NCI-H146 treated with DMSO at 0.1 percent for 48 hours (cell line): ENCODE measurements around the gene FNDC10.
A peak's percentile ranks its signal among the peaks of the same experiment; 100 is the strongest.

Source experiments
- DNase-seq: peaks from one replicate; lab custom pipeline; 2025; ENCODE audit not compliant: unreplicated experiment; lab: John Stamatoyannopoulos, UW

The FNDC10 gene

GRCh38 chr1:1616045-1616790 is 16.3 kb upstream of the FNDC10 start:
- DNase-seq, result no peak

GRCh38 chr1:1615256-1616044 is 15.5 kb upstream of the FNDC10 start, which contains the start of gene MIB2:
TSS of gene MIB2 (plus strand) at chr1:1615500. CDS start at chr1:1623453, 7,953 bp downstream.
- peak; percentile 77 for DNase-seq

GRCh38 chr1:1614954-1615255 is 15.0 kb upstream of the FNDC10 start:
- no peak for DNase-seq

- DNase-seq, result no peak
Measured at GRCh38 chr1:1614204-1614953, 14.4 kb upstream of the FNDC10 start.

- no peak for DNase-seq
Measured at GRCh38 chr1:1613509-1614082, 13.7 kb upstream of the FNDC10 start.

GRCh38 chr1:1612104-1612400 is 12.1 kb upstream of the FNDC10 start:
- DNase-seq, result no peak

GRCh38 chr1:1610796-1611195 is 10.9 kb upstream of the FNDC10 start:
- no peak for DNase-seq

- DNase-seq, result no peak
Measured at GRCh38 chr1:1609822-1610485, 10.0 kb upstream of the FNDC10 start.

- no peak for DNase-seq
Measured at GRCh38 chr1:1606232-1606631, 6.3 kb upstream of the FNDC10 start.

- no peak for DNase-seq
Measured at GRCh38 chr1:1605724-1606123, 5.8 kb upstream of the FNDC10 start.

- no peak for DNase-seq
Measured at GRCh38 chr1:1605034-1605591, 5.2 kb upstream of the FNDC10 start.

GRCh38 chr1:1604374-1605033 is 4.6 kb upstream of the FNDC10 start:
- no peak for DNase-seq

- no peak for DNase-seq
Measured at GRCh38 chr1:1603671-1604373, 3.9 kb upstream of the FNDC10 start.

GRCh38 chr1:1602968-1603506 is 3.1 kb upstream of the FNDC10 start:
- DNase-seq, result no peak

GRCh38 chr1:1602304-1602967 is 2.5 kb upstream of the FNDC10 start:
- no peak for DNase-seq

- no peak for DNase-seq
Measured at GRCh38 chr1:1601564-1602303, 1.8 kb upstream of the FNDC10 start.

GRCh38 chr1:1600861-1601563 is 1.1 kb upstream of the FNDC10 start:
- DNase-seq, result no peak
